T-helper 2 cell treated with Interferon-gamma antibody and Interleukin-4, amounts not matched to agents 5 μg/mL and 100 μg/mL, for 36 hours (primary cell): ENCODE measurements around the gene CELA3A.
"Not testable (repeated sequence)": the region's sequence is repeated elsewhere in the genome, so short reads cannot be mapped to it uniquely, and the experiment has no call there.

ENCODE experiments used
- DNase-seq: peaks from one replicate; pipeline ENCODE4 v3.0.0; 2021; ENCODE audit warnings: low spot score
- H3K27ac Mint-ChIP-seq: one replicate; pipeline ENCODE4 v1.8.0; 2021; ENCODE audit warnings: mild to moderate bottlenecking, mixed read lengths
- H3K27me3 Mint-ChIP-seq: one replicate; pipeline ENCODE4 v1.8.0; 2021; ENCODE audit warnings: low read depth, mixed read lengths
- H3K36me3 Mint-ChIP-seq: one replicate; pipeline ENCODE4 v1.8.0; 2021; ENCODE audit warnings: low read depth, mixed read lengths
- H3K4me1 Mint-ChIP-seq: one replicate; pipeline ENCODE4 v1.8.0; 2021; ENCODE audit warnings: low read depth, mixed read lengths
- H3K4me3 Mint-ChIP-seq: one replicate; pipeline ENCODE4 v1.8.0; 2022; ENCODE audit warnings: mild to moderate bottlenecking, moderate library complexity, mixed read lengths
- H3K9me3 Mint-ChIP-seq: one replicate; pipeline ENCODE4 v1.8.0; 2021; ENCODE audit warnings: mixed read lengths

CELA3A gene

DNA sequence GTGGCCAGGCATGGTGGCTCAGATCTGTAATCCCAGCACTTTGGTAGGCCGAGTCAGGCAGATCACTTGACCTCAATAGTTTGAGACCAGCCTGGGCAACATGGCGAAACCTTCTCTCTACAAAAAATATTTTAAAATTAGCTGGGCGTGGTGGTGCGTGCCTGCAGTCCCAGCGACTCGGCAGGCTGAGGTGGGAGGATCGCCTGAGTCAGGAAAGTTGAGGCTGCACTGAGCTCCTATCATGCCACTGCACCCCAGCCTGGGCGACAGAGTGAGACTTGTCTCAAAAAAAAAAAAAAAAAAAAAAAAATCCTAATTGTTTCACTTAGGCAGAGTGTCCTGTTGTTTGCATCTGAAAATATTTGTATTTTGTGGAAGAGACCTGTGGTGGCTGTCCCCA, 6.7 kb upstream of the CELA3A start:
- H3K9me3 Mint-ChIP-seq, H3K27me3 Mint-ChIP-seq, DNase-seq, H3K36me3 Mint-ChIP-seq, H3K27ac Mint-ChIP-seq, H3K4me3 Mint-ChIP-seq, H3K4me1 Mint-ChIP-seq: not testable (repeated sequence)

DNA sequence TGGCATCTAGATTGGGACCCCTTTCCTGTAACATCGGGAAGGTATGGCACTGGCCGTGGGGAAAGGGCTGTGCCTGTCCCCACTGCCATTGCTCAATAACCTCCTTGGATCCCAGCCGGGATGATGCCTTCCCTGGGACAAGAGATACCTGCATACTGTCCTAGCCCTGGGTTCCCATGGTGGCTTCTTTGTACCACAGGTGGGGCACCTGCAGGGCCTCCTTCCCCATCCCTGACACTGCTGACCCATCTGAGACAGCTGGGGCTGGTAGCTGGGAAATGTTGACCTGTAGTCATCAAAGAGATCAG, 4.8 kb upstream of the CELA3A start:
- not testable (repeated sequence) for H3K4me3 Mint-ChIP-seq, H3K4me1 Mint-ChIP-seq, H3K27ac Mint-ChIP-seq, H3K9me3 Mint-ChIP-seq, H3K27me3 Mint-ChIP-seq, H3K36me3 Mint-ChIP-seq, DNase-seq

DNA sequence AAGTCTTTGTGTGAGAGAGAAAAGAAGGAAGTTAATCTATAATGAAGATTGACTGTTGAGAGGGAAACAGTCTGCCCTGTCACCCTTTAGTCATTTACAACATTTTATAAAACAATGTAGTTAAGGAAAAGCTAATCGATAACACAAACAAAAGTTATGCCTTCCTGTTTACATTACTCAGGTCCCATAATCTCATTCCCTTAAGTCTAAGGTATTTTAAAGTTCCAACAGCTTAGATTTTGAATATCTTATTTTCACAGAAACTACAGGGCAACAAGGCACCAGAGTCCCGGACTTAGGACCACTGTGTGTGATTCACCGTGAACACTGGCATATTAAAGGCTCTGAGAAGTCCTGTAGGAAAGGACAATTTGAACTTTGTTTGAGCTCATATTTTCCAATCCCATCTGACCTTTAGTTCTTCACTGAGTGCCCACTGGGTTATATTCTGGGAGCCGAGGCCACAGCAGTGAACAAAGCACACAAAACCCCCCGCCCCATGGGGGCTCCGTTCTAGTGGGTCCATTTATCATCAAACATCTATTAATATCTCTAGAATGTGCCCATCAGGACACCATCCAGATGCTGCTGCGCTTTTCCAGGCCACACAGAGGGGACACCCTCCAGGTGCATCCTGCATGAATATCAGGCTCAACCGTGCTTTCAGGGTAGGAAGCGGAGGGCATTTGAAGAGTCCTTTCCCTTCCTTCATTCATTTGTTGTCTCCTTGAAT, 3.4 kb upstream of the CELA3A start:
- not testable (repeated sequence) for H3K9me3 Mint-ChIP-seq, H3K27me3 Mint-ChIP-seq, H3K27ac Mint-ChIP-seq, H3K4me1 Mint-ChIP-seq, DNase-seq, H3K36me3 Mint-ChIP-seq, H3K4me3 Mint-ChIP-seq

DNA sequence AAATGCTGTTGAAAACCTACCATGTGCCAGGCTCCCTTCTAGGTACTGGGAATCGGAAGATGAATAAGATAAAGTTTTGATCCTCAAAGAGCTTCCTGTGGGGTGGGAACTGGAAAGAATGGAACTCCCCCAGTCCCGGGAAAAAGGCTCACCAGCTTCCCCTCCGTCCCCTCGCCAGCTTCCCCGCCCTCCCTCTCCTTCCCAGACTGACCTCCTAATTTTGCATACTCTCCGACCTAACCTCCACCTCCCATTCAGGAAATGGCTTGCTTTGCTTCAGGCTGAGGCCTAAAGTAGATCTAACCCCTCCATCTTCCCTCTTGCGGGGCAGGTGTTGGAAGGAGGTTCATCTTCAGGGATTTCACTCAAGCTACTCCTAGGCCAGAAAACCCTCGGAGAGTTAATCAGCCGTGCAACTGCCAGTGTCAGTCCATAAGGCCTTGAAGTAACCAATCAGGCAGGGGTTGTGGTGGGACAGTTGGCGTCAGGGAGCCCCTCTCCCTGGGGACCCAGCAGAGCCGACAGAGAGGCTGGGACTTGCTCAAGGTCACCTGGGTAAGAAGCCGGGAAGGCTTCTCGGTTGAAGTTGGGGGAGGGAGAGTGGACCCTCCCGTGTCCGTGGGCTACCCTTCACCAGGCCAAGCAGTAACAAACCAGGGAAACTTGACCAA, 2.7 kb upstream of the CELA3A start:
- H3K9me3 Mint-ChIP-seq, H3K27ac Mint-ChIP-seq, H3K27me3 Mint-ChIP-seq, H3K4me3 Mint-ChIP-seq, DNase-seq, H3K36me3 Mint-ChIP-seq, H3K4me1 Mint-ChIP-seq: not testable (repeated sequence)

DNA sequence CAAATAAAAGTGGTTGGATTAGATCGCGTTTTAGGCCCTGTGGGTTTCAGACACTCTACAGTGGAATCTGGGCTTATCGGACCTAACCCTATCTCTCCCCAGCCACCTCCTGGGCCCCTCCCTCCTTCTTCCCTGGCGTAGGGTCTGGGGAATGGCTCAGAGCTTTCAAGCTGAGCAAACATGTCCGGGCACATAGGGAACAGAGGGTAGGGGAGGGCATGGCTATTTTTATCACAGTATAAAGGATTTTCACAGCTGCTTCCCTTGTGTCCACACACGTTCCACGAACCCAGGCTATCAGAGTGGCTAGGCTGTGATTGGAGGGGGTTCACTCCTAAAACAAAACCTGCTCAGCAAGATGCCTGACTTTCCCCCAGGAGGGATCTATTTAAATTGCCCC, 1.8 kb upstream of the CELA3A start:
- H3K9me3 Mint-ChIP-seq, H3K27me3 Mint-ChIP-seq, H3K4me3 Mint-ChIP-seq, H3K36me3 Mint-ChIP-seq, H3K27ac Mint-ChIP-seq, DNase-seq, H3K4me1 Mint-ChIP-seq: not testable (repeated sequence)

DNA sequence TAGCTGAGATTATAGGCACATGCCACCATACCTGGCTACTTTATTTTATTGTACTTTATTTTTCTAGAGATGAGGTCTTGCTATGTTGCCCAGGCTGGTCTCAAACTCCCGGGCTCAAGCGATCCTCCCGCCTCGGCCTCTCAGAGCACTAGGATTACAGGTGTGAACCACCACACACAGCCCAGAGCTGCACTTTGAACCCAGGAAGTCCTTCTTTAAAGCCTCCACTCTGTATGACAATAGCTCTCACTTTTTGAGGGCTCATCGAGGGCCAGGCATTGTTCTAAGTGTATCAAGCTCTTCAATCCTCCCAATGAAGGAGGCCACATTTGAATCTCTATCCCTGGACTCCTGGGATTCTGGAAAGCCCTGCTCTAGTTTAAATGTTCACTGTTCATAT, 1.0 kb downstream of the CELA3A start:
- H3K27me3 Mint-ChIP-seq, H3K27ac Mint-ChIP-seq, H3K4me1 Mint-ChIP-seq, DNase-seq, H3K36me3 Mint-ChIP-seq, H3K9me3 Mint-ChIP-seq, H3K4me3 Mint-ChIP-seq: not testable (repeated sequence)

DNA sequence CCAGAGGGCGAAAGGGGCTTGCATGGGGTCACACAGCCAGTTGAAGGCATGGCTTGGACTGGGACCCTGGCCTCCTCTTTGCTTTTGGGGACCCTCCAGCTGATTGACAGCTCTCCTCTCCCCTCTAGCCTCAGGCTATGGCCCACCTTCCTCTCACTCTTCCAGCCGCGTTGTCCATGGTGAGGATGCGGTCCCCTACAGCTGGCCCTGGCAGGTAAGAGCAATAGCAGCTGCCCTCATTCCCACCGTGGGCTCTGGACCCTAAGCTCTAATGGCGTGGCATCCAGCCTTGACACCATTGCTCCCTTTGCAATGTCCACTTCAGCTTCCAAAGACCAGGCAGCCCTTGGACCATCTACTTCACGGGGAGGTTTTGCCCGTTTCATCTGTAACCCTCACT, 1.4 kb downstream of the CELA3A start:
- not testable (repeated sequence) for H3K4me1 Mint-ChIP-seq, H3K4me3 Mint-ChIP-seq, DNase-seq, H3K27ac Mint-ChIP-seq, H3K36me3 Mint-ChIP-seq, H3K9me3 Mint-ChIP-seq, H3K27me3 Mint-ChIP-seq

DNA sequence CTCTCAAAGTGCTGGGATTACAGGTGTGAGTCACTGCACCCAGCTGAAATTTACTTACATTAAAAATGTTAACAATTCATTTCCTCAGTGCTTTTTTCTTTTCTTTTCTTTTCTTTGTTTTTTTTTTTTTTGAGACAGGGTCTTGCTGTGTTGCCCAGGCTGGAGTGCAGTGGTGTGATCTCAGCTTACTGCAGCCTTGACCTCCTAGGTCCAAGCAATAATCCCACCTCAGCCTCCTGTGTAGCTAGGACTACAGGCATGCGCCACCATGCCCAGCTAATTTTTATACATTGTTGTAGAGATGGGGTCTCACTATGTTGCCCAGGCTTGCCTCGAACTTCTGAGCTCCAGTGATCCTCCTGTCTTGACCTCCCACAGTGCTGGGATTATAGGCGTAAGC, 2.5 kb downstream of the CELA3A start:
- not testable (repeated sequence) for H3K9me3 Mint-ChIP-seq, H3K27ac Mint-ChIP-seq, H3K4me1 Mint-ChIP-seq, DNase-seq, H3K4me3 Mint-ChIP-seq, H3K27me3 Mint-ChIP-seq, H3K36me3 Mint-ChIP-seq

DNA sequence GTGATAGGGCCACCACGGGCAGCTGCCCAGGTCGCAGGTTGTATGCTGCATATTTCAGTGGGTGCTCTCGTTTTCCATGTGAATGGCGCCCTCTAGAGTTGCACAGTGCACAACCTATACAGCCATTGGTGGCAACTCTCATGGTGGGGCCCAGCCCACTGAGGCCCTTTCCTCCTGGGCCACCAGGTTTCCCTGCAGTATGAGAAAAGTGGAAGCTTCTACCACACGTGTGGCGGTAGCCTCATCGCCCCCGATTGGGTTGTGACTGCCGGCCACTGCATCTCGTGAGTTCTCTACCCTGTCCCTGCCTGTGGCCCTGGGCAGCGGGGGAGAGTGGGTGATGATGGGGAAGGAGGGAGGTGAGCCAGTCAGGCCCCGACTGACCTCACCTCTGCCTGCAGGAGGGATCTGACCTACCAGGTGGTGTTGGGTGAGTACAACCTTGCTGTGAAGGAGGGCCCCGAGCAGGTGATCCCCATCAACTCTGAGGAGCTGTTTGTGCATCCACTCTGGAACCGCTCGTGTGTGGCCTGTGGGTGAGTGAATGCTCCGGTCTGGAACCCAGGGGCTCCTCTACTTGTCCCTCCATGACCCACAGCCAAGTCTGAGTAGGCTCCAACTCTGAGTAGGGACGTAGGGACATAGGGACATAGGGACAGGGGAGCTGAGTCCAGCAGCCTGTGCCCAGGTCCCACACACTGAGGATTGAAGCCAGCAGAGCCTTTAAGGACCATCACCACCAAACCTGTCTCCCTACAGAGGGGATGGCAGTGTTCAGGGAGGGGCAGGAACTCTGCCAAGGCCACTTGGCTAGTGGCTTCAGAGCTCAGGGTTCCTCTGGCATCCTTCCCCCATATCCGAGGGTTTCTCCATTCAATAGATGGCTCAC, 4.0 kb downstream of the CELA3A start:
- H3K4me1 Mint-ChIP-seq, H3K36me3 Mint-ChIP-seq, H3K9me3 Mint-ChIP-seq, H3K27me3 Mint-ChIP-seq, H3K4me3 Mint-ChIP-seq, H3K27ac Mint-ChIP-seq: not testable (repeated sequence)
- peak; percentile 28 for DNase-seq

DNA sequence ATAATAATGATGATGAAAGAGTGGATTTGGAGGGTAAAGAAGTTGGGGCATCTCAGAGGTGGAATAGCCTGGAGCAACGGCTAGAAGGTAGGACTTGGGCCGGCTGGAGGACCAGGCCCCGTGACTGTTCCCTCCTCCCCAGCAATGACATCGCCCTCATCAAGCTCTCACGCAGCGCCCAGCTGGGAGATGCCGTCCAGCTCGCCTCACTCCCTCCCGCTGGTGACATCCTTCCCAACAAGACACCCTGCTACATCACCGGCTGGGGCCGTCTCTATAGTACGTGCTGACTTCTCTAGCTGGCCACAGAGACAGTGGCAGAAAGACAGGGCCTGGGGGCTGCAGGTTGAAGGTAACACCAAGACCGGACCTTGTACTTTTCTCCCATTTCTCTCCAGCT, 5.3 kb downstream of the CELA3A start:
- DNase-seq, H3K9me3 Mint-ChIP-seq, H3K4me1 Mint-ChIP-seq, H3K36me3 Mint-ChIP-seq, H3K27me3 Mint-ChIP-seq, H3K27ac Mint-ChIP-seq, H3K4me3 Mint-ChIP-seq: not testable (repeated sequence)

DNA sequence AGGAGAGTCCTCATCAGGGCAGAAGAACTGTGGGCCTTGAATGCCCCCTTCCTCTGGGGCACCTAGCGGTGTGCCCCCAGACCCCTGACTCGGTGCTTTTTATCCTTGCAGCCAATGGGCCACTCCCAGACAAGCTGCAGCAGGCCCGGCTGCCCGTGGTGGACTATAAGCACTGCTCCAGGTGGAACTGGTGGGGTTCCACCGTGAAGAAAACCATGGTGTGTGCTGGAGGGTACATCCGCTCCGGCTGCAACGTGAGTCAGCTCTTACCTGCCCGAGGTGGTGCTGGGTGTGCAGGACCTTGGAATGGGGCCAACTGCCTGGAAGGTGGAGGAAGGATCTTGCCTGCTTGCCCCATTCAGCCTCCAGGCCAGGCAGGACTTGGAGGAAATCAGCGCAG, 5.8 kb downstream of the CELA3A start:
- H3K36me3 Mint-ChIP-seq, H3K9me3 Mint-ChIP-seq, DNase-seq: not testable (repeated sequence)

DNA sequence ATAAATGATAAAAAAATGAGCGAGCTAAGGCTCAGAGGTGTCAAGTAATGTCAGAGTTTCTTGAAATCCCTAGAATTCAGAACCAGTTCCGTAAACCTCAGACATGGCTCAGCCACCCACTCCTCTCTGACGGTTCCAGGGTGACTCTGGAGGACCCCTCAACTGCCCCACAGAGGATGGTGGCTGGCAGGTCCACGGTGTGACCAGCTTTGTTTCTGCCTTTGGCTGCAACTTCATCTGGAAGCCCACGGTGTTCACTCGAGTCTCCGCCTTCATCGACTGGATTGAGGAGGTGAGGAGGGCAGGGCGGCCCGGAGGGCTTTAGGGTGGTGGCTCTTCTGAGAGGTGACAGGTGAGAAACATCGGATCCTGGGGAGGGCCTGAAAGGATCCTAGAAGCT, 8.1 kb downstream of the CELA3A start:
- not testable (repeated sequence) for H3K4me1 Mint-ChIP-seq, H3K4me3 Mint-ChIP-seq, H3K9me3 Mint-ChIP-seq, DNase-seq, H3K27ac Mint-ChIP-seq, H3K27me3 Mint-ChIP-seq, H3K36me3 Mint-ChIP-seq

More for the DNA sequence above, 5.8 kb downstream of the CELA3A start:
- H3K4me3 Mint-ChIP-seq, H3K4me1 Mint-ChIP-seq, H3K27me3 Mint-ChIP-seq, H3K27ac Mint-ChIP-seq: not testable (repeated sequence)

DNA sequence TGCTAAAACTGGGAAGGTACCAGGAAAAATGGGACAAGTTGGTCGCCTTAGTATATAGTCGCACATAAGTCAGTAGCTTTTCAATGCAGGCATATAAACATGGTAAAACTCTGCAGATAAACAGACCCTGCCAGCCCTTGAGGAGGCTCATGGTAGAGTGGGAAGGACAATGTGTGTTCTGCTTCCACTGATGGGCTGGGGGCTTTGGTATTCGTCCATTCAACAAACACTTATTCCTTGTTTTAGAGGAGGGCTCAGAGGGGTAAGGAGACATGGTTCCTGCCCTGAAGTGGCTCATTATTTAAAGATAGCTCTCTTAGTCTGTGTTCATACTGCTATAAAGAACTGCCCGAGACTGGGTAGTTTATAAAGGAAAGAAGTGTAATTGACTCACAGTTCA, 11.3 kb downstream of the CELA3A start:
- not testable (repeated sequence) for H3K4me1 Mint-ChIP-seq, H3K27ac Mint-ChIP-seq, H3K9me3 Mint-ChIP-seq, H3K27me3 Mint-ChIP-seq, H3K36me3 Mint-ChIP-seq, H3K4me3 Mint-ChIP-seq, DNase-seq

DNA sequence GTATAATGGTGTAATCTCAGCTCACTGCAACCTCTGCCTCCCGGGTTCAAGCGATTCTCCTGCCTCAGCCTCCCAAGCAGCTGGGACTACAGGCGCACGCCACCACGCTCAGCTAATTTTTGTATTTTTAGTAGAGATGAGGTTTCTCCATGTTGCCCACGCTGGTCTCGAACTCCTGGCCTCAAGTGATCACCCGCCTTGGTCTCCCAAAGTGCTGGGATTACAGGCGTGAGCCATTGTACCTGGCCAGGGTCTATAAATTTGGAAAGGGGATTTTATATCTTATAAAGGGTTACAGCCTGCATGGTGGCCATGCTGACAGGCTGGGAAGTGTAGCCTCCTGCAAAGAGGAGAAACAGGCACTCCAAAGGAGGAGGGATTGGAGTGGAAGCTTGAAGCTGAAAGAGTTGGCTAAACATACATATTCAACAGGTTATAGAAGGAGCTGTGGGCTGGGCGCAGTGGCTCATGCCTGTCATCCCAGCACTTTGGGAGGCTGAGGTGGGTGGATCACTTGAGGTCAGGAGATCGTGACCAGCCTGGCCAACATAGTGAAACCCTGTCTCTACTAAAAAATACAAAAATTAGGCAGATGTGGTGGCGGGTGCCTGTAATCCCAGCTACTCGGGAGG, 13.2 kb downstream of the CELA3A start:
- H3K4me3 Mint-ChIP-seq, DNase-seq, H3K27me3 Mint-ChIP-seq, H3K27ac Mint-ChIP-seq, H3K36me3 Mint-ChIP-seq, H3K9me3 Mint-ChIP-seq: not testable (repeated sequence)
- H3K4me1 Mint-ChIP-seq, result peaks cover 14% of the 10 kb centered on the region
